ENCODE measurements around the gene RUBCNL.

RUBCNL gene

GRCh38 chr13:46401432-46401831, 14.4 kb upstream of the RUBCNL start:
- no peak for DNase-seq (ENCODE audit: low read depth)
- no peak for TF ChIP-seq CTCF (IDR thresholded peaks at IDR 0.05; ENCODE audit: low read depth, low read length, missing control alignments)
- in situ Hi-C loops (cut with HindIII; ENCODE audit: low sequenced_read_pairs): no loop called here
- H3K4me3 ChIP-seq (ENCODE audit: low read depth, low read length): no peak overlapping the region

GRCh38 chr13:46396341-46396740, 9.3 kb upstream of the RUBCNL start:
- TF ChIP-seq CTCF (IDR thresholded peaks at IDR 0.05; ENCODE audit: low read depth, low read length, missing control alignments): no peak
- in situ Hi-C loops (cut with HindIII; ENCODE audit: low sequenced_read_pairs): no loop called here
- no peak for DNase-seq (ENCODE audit: low read depth)
- H3K4me3 ChIP-seq (ENCODE audit: low read depth, low read length): no peak overlapping the region

- TF ChIP-seq CTCF (IDR thresholded peaks at IDR 0.05; ENCODE audit: low read depth, low read length, missing control alignments): no peak
- no peak for DNase-seq (ENCODE audit: low read depth)
- in situ Hi-C loops (cut with HindIII; ENCODE audit: low sequenced_read_pairs): no loop called here
- no peak overlapping the region for H3K4me3 ChIP-seq (ENCODE audit: low read depth, low read length)
Measured at GRCh38 chr13:46392967-46393366, 5.9 kb upstream of the RUBCNL start.

GRCh38 chr13:46389457-46390451, 2.7 kb upstream of the RUBCNL start:
- no peak for DNase-seq (ENCODE audit: low read depth)
- in situ Hi-C loops (cut with HindIII; ENCODE audit: low sequenced_read_pairs): no loop called here
- no peak overlapping the region for H3K4me3 ChIP-seq (ENCODE audit: low read depth, low read length)
- TF ChIP-seq CTCF (IDR thresholded peaks at IDR 0.05; ENCODE audit: low read depth, low read length, missing control alignments): no peak

- in situ Hi-C loops (cut with HindIII; ENCODE audit: low sequenced_read_pairs): no loop called here
- H3K4me3 ChIP-seq (ENCODE audit: low read depth, low read length): no peak overlapping the region
- DNase-seq (ENCODE audit: low read depth): no peak
- TF ChIP-seq CTCF (IDR thresholded peaks at IDR 0.05; ENCODE audit: low read depth, low read length, missing control alignments): no peak
Measured at GRCh38 chr13:46388846-46389245, 1.8 kb upstream of the RUBCNL start.

GRCh38 chr13:46388308-46388707, 1.3 kb upstream of the RUBCNL start:
- H3K4me3 ChIP-seq (ENCODE audit: low read depth, low read length): no peak overlapping the region
- no peak for DNase-seq (ENCODE audit: low read depth)
- in situ Hi-C loops (cut with HindIII; ENCODE audit: low sequenced_read_pairs): no loop called here
- TF ChIP-seq CTCF (IDR thresholded peaks at IDR 0.05; ENCODE audit: low read depth, low read length, missing control alignments): no peak
